Skeletal muscle cell (primary cell): ENCODE measurements around the gene FXR1.
"Not testable (repeated sequence)": the region's sequence is repeated elsewhere in the genome, so short reads cannot be mapped to it uniquely, and the experiment has no call there.

Source experiments
- DNase-seq: peaks from one replicate; pipeline ENCODE4 v3.0.0-alpha.2; 2010; ENCODE audit warnings: low read depth
- H3K4me3 ChIP-seq: 2 replicates; pipeline ENCODE4 v1.5.1; 2011; ENCODE audit warnings: low read depth, mild to moderate bottlenecking, control low read depth, low read length, moderate library complexity

The FXR1 gene

DNA sequence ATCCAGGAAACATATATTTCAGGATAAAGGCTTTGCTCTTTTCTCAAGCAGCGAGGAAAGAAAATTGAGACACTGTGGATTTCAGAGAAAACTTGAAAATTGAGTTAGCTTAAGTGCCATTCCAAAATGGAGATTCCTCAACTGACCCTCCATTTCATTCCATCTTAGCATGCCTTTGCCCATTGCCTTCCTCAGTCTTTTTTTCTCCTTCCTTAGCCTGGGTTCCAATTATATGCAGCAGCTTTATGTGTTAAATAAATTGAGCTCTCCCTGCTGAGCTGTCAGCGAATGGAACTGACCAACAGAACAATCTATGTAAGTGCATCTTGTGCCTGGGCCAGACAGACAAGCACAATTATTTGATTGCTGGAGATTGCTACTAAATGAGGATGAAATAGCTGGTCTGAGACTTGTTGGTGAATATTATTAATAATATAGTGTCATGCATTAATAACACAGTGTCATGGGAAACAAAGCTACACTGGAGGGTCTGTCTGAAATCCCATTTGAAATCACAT lies 84.0 kb downstream of the FXR1 start:
- DNase-seq: no peak

GRCh38 chr3:181002331-181002730 lies 89.9 kb downstream of the FXR1 start:
- H3K4me3 ChIP-seq, DNase-seq: not testable (repeated sequence)

More for the DNA sequence above, 84.0 kb downstream of the FXR1 start:
- no peak overlapping the region for H3K4me3 ChIP-seq

DNA sequence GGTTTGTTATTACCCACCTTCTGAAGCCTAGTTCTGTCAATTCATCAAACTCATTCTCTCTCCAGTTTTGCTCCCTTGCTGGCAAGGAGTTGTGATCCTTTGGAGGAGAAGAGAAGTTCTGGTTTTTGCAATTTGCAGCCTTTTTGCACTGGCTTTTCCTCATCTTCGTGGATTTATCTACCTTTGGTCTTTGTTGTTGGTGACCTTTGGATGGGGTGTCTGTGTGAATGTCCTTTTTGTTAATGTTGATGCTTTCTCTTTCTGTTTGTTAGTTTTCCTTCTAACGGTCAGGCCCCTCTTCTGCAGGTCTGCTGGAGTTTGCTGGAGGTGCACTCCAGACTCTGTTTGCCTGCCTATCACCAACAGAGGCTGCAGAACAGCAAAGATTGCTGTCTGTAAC lies 91.0 kb downstream of the FXR1 start:
- DNase-seq, H3K4me3 ChIP-seq: not testable (repeated sequence)

DNA sequence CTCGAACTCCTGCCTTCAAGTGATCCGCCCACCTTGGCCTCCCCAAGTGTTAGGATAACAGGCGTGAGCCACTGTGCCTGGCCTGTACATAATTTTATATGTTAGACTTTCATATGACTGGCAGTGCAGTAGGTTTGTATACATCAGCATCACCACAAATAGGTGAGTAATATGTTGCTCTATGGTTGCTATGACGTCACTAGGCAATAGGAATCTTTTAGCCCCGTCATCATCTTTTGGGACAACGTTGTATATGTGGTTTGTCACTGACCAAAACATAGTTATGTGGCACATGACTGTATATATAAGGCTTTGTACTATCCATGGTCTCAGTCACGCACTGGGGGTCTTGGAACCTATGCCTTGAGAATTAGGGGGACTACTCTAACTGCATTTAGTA lies 94.1 kb downstream of the FXR1 start:
- H3K4me3 ChIP-seq: no peak overlapping the region
- DNase-seq: no peak

DNA sequence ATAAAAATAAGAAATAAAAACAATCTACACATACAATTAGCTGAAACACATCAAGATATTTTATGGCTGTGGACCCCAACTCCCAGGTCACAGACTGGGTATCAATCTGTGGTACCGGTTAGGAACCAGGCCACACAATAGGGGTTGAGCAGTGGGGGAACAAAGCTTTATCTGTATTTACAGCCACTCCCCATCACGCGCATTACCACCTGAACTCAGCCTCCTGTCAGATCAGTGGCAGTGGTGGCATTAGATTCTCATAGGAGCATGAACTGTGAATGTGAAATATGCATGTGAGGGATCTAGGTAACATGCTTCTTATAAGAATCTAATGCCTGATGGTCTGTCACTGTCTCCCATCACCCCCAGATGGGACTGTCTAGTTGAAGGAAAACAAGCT lies 94.8 kb downstream of the FXR1 start:
- H3K4me3 ChIP-seq: no peak overlapping the region
- DNase-seq: no peak

DNA sequence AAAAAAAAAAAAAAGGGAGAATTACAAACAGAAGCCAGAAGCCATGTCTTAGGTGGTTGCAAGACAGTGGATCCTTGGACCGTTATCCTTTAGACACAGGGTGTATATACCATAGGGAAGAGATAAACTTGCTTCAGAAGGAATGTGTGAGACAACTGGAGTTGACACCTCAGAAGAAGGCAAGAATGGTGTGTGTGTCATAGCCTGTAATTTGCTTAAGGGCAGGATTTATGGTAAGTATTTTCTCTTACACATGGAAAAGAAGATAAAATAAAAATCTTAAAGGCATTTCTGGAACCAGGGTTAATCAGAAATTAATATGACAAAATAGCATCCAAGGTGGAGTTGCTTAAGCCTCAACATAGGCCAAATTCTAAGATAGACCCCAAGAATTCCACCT lies 96.3 kb downstream of the FXR1 start:
- H3K4me3 ChIP-seq: no peak overlapping the region
- no peak for DNase-seq

GRCh38 chr3:181009225-181009624 lies 96.8 kb downstream of the FXR1 start:
- no peak for DNase-seq
- no peak overlapping the region for H3K4me3 ChIP-seq

GRCh38 chr3:181017690-181018089 lies 105.2 kb downstream of the FXR1 start:
- no peak for DNase-seq
- H3K4me3 ChIP-seq: no peak overlapping the region

GRCh38 chr3:181025204-181025603 lies 112.7 kb downstream of the FXR1 start:
- H3K4me3 ChIP-seq: no peak overlapping the region
- DNase-seq: no peak

GRCh38 chr3:181030948-181031347 lies 118.5 kb downstream of the FXR1 start:
- H3K4me3 ChIP-seq: no peak overlapping the region
- no peak for DNase-seq
